ENCODE data around the gene SPCS1. TPM values are rescaled to one million over a fixed set of nuclear protein-coding genes. Genes with fewer than 3 reads are reported as not detected.

Gene SPCS1
- polyA plus RNA-seq, 1 of the 3 experiments (the other 2 are of a cell fraction), result 191 TPM

DNA sequence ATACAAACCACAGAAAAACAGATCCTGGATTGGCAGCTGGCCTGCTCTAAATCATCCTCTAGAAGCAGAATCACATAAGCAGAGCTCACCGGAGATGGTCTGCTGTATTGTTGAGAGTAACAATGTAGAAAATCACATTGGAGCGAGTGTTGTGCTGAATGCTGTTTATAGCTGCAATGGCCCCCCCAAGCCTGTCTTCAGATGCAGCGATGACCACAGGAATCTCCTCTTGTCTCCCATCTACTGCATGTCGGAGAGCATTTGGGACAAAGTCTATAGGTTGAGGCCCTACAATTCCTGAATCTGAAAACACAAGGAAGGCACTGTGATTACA lies 8.3 kb upstream of the SPCS1 start:
- Histone ChIP-seq H2AFZ (ENCODE audit: low read depth) (no peak overlapping the region), H3K9me3 (no peaks in the 10 kb centered on the region), H3K27me3 (ENCODE audit: insufficient read depth) (no peaks in the 10 kb centered on the region), H3K4me3 (ENCODE audit: low read depth in 2 of 2, low read length in 1 of 2) (no peak overlapping the region), H3K4me1 (ENCODE audit: control insufficient read depth in 1 of 2, insufficient read depth in 2 of 2, low read depth in 1 of 2, low read length in 1 of 2) (peaks cover 0 to 5% of the 10 kb centered on the region in 2 experiments; a peak in 1 of 4 replicates), H3K27ac (ENCODE audit: low read depth in 2 of 2, low read length in 1 of 2) (peak overlapping the region in 1 of 2 experiments; percentile 16; a peak in 3 of 4 replicates), H3K79me2 (ENCODE audit: insufficient read depth) (peaks cover 45% of the 10 kb centered on the region), H3F3A (replicated peaks; ENCODE audit: insufficient read depth) (peaks cover 57% of the 10 kb centered on the region), H3K9me2 (no peaks in the 10 kb centered on the region), H4K20me1 (ENCODE audit: insufficient read depth) (no peaks in the 10 kb centered on the region; the same call in 1 of the 2 replicates), H3K4me2 (no peak overlapping the region), H3K36me3 (replicated peaks in 1 of 2; ENCODE audit: control insufficient read depth in 1 of 2, insufficient read depth in 2 of 2, low read length in 1 of 2) (peaks cover 54 to 64% of the 10 kb centered on the region in 2 experiments), H3K9ac (no peak overlapping the region)
- CTCF ChIA-PET, result interaction anchor here (1.6 kb wide), 1 partner anchor 11 kb away, joined by 5 read pairs; no protein-coding TSS in a partner anchor
- 95% methylated on average over 4 of the region's 4 CpGs for WGBS (ENCODE audit: low lambda C conversion rate)
- DNase-seq, result no peak
- POLR2A ChIA-PET, result interaction anchor here (1.5 kb wide), 1 partner anchor 9 kb away, joined by 5 read pairs; no protein-coding TSS in a partner anchor
- TF ChIP-seq FOXM1 (IDR thresholded peaks at IDR 0.05; ENCODE audit: low read depth) (no peak), NRF1 (IDR thresholded peaks at IDR 0.05; ENCODE audit: low read depth, low read length) (no peak), FOSL2 (IDR thresholded peaks at IDR 0.05; ENCODE audit: borderline replicate concordance, low read depth) (no peak), SMC3 (IDR thresholded peaks at IDR 0.05; ENCODE audit: low read depth, low read length) (no peak), RAD21 (IDR thresholded peaks at IDR 0.05; ENCODE audit: low read length) (no peak), MEF2A (IDR thresholded peaks at IDR 0.05; ENCODE audit: borderline replicate concordance, low read depth) (no peak), CHD2 (IDR thresholded peaks at IDR 0.05; ENCODE audit: low read length, partially characterized antibody) (no peak), SIN3A (IDR thresholded peaks at IDR 0.05; ENCODE audit: borderline replicate concordance, low read depth, low read length) (no peak)
- TF ChIP-seq, protein P1, sequence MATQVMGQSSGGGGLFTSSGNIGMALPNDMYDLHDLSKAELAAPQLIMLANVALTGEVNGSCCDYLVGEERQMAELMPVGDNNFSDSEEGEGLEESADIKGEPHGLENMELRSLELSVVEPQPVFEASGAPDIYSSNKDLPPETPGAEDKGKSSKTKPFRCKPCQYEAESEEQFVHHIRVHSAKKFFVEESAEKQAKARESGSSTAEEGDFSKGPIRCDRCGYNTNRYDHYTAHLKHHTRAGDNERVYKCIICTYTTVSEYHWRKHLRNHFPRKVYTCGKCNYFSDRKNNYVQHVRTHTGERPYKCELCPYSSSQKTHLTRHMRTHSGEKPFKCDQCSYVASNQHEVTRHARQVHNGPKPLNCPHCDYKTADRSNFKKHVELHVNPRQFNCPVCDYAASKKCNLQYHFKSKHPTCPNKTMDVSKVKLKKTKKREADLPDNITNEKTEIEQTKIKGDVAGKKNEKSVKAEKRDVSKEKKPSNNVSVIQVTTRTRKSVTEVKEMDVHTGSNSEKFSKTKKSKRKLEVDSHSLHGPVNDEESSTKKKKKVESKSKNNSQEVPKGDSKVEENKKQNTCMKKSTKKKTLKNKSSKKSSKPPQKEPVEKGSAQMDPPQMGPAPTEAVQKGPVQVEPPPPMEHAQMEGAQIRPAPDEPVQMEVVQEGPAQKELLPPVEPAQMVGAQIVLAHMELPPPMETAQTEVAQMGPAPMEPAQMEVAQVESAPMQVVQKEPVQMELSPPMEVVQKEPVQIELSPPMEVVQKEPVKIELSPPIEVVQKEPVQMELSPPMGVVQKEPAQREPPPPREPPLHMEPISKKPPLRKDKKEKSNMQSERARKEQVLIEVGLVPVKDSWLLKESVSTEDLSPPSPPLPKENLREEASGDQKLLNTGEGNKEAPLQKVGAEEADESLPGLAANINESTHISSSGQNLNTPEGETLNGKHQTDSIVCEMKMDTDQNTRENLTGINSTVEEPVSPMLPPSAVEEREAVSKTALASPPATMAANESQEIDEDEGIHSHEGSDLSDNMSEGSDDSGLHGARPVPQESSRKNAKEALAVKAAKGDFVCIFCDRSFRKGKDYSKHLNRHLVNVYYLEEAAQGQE (IDR thresholded peaks at IDR 0.05; ENCODE audit: low read depth, low read length), result no peak

DNA sequence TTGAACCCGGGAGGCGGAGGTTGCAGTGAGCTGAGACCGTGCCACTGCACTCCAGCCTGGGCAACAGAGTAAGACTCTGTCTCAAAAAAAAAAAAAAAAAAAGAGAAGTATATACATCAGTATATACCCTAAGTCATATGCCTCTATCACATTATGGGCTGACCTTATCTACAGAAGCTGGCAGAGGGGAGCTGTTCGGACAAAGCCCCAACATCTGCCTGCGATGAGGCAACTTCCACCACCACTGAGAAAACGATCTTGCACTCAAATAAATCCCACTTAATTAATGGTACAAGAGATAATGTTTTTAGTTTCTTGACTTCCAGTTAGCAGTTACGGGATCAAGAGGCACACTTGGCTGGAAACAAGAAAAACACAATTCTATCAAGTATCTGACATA lies 2.6 kb upstream of the SPCS1 start:
- no peak for TF ChIP-seq RCOR1 (IDR thresholded peaks at IDR 0.05; ENCODE audit: low read length)
- TF ChIP-seq SMC3 (IDR thresholded peaks at IDR 0.05; ENCODE audit: low read depth, low read length), result no peak
- TF ChIP-seq GATA2 (CRISPR knock-in tag; IDR thresholded peaks at IDR 0.05), result no peak
- TF ChIP-seq, protein P2, sequence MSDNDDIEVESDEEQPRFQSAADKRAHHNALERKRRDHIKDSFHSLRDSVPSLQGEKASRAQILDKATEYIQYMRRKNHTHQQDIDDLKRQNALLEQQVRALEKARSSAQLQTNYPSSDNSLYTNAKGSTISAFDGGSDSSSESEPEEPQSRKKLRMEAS (IDR thresholded peaks at IDR 0.05; ENCODE audit: low read depth), result no peak
- TF ChIP-seq, protein P1 (IDR thresholded peaks at IDR 0.05; ENCODE audit: low read depth, low read length), result no peak
- H3K4me1 ChIP-seq (ENCODE audit: control insufficient read depth in 1 of 2, insufficient read depth in 2 of 2, low read depth in 1 of 2, low read length in 1 of 2), result peaks cover 9 to 18% of the 10 kb centered on the region in 2 experiments
- ChIA-PET POLR2A (no interaction called here), CTCF (interaction anchor here (0.7 to 0.8 kb wide), 2 partner anchors 9 to 54 kb away, joined by 3 read pairs; no protein-coding TSS in a partner anchor)
- H3K4me2 ChIP-seq, result peak overlapping the region; percentile 91
- peaks cover 94% of the 10 kb centered on the region for H3K79me2 ChIP-seq (ENCODE audit: insufficient read depth)
- no peaks in the 10 kb centered on the region for H3K27me3 ChIP-seq (ENCODE audit: insufficient read depth)
- H3K4me3 ChIP-seq (ENCODE audit: low read depth in 2 of 2, low read length in 1 of 2), result peak overlapping the region; percentile 79 to 84; a peak in 3 of 4 replicates
- H3K27ac ChIP-seq (ENCODE audit: low read depth in 2 of 2, low read length in 1 of 2), result peak overlapping the region; percentile 45 to 80; a peak in 3 of 4 replicates
- peaks cover 8% of the 10 kb centered on the region for H3F3A ChIP-seq (replicated peaks; ENCODE audit: insufficient read depth)
- 89% methylated on average over 7 of the region's 7 CpGs for WGBS (ENCODE audit: low lambda C conversion rate)
- no peak for DNase-seq
- no peaks in the 10 kb centered on the region for H4K20me1 ChIP-seq (ENCODE audit: insufficient read depth)
- H3K36me3 ChIP-seq (replicated peaks in 1 of 2; ENCODE audit: control insufficient read depth in 1 of 2, insufficient read depth in 2 of 2, low read length in 1 of 2), result peaks cover 11 to 19% of the 10 kb centered on the region in 2 experiments
- H3K9ac ChIP-seq, result peak overlapping the region; percentile 85; the same call in 1 of the 2 replicates
- no peaks in the 10 kb centered on the region for H3K9me2 ChIP-seq
- no peak overlapping the region for H2AFZ ChIP-seq (ENCODE audit: low read depth)
- H3K9me3 ChIP-seq, result no peaks in the 10 kb centered on the region
